Measurements from ENCODE around the gene CCNL2. TPM values are rescaled to one million over a fixed set of nuclear protein-coding genes. Genes with fewer than 3 reads are reported as not detected.

Gene CCNL2
- total RNA-seq, 1 experiment from 2014 or later: 79.0 TPM

DNA sequence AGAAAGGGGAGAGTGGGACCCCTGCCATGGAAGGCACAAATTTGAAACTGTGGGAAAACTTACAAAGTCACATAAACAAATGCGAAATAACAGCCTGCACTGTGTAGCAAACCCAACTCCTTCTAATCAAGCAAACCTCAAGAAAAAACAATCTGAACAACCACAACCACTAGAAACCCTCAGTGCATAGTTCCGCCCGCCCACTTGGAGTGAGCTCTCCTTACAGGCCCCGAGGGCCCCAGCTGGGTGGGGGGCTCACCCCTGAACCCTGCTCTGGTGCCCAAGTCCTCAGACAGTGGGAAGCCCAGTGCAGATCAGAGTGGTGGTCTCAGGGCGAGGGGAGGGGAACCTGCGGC is 39.8 kb downstream of the CCNL2 start:
- peak overlapping the region; percentile 90 for H3K27ac ChIP-seq
- H3K4me1 ChIP-seq (replicated peaks): peaks cover 53% of the 10 kb centered on the region
- H3K9me3 ChIP-seq (replicated peaks): no peaks in the 10 kb centered on the region
- no peaks in the 10 kb centered on the region for H3K27me3 ChIP-seq (replicated peaks)
- no peak overlapping the region for H3K4me3 ChIP-seq
- peak in 1 of 2 experiments; percentile 85 for DNase-seq (ENCODE audit: low read depth in 1 of 2, low spot score in 2 of 2)
- H3K36me3 ChIP-seq: peaks cover 11% of the 10 kb centered on the region

DNA sequence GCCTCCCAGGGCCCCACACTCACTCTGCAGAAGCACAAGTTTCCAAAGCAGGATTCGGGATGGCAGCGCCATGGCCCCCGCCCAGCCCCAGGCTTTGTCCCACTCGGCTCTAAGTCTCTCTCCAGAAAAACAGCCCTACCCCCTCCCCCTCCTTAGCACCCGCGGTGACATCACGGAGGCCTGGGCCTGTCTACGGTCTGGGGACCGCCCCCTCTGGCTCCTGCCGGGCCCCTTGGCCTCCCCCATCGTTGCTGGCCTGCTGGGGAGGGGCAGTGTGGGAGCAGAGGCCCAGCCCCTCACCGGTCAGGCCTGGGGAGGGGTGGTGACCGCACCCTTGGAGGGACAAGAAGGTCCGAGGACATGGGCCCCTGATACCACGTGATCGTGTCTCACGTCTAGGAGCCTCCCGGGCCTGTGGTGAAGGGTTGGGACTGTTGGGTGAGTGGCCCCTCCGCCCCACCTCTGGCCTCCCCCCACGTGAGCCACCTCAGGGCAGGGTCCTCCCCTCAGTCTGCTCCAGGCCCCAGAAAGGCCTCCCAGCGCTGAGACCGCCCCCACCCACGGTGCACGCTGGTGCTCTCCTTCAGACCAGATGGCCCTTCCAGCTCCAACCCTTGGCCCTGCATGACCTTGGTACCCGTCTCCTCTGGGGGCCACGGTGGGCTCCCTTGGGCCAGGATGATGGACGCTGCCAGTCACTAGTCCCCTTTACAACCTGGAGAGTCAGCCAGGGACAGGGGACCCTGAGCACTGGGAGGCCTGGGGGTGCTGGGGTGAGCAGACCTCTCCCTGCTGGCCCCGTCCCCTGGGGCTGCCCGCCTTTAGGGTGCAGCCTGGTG is 40.5 kb downstream of the CCNL2 start, which contains the start of gene MXRA8:
MXRA8 (minus strand) TSS at position 123 of the 839 bp plus-strand sequence; CDS start at position 72, 51 bp downstream.
- H3K27ac ChIP-seq: peak within 1 kb of the TSS; percentile 90
- no peaks in the 10 kb centered on the region for H3K27me3 ChIP-seq (replicated peaks)
- H3K4me1 ChIP-seq (replicated peaks): peaks cover 53% of the 10 kb centered on the region
- peak within 1 kb of the TSS; percentile 48 for H3K4me3 ChIP-seq
- DNase-seq (ENCODE audit: low read depth in 1 of 2, low spot score in 2 of 2): peak; percentile 93 to 94
- peaks cover 17% of the 10 kb centered on the region for H3K36me3 ChIP-seq
- H3K9me3 ChIP-seq (replicated peaks): no peaks in the 10 kb centered on the region

- Histone ChIP-seq H3K27me3 (replicated peaks) (no peaks in the 10 kb centered on the region), H3K9me3 (replicated peaks) (no peaks in the 10 kb centered on the region), H3K36me3 (peaks cover 24% of the 10 kb centered on the region), H3K4me3 (peak overlapping the region; percentile 48), H3K27ac (peak overlapping the region; percentile 90), H3K4me1 (replicated peaks) (peaks cover 53% of the 10 kb centered on the region)
- peak in 1 of 2 experiments; percentile 68 for DNase-seq (ENCODE audit: low read depth in 1 of 2, low spot score in 2 of 2)
Observed at GRCh38 chr1:1357871-1358432, 41.2 kb downstream of the CCNL2 start.

GRCh38 chr1:1356796-1357401 is 42.2 kb downstream of the CCNL2 start:
- H3K27ac ChIP-seq: peak overlapping the region; percentile 90
- DNase-seq (ENCODE audit: low read depth in 1 of 2, low spot score in 2 of 2): no peak
- H3K27me3 ChIP-seq (replicated peaks): no peaks in the 10 kb centered on the region
- peak overlapping the region; percentile 48 for H3K4me3 ChIP-seq
- H3K9me3 ChIP-seq (replicated peaks): no peaks in the 10 kb centered on the region
- H3K4me1 ChIP-seq (replicated peaks): peaks cover 48% of the 10 kb centered on the region
- H3K36me3 ChIP-seq: peaks cover 35% of the 10 kb centered on the region

GRCh38 chr1:1356166-1356795 is 42.9 kb downstream of the CCNL2 start:
- no peaks in the 10 kb centered on the region for H3K27me3 ChIP-seq (replicated peaks)
- peak overlapping the region; percentile 48 for H3K4me3 ChIP-seq
- DNase-seq (ENCODE audit: low read depth in 1 of 2, low spot score in 2 of 2): no peak
- peaks cover 40% of the 10 kb centered on the region for H3K36me3 ChIP-seq
- H3K4me1 ChIP-seq (replicated peaks): peaks cover 42% of the 10 kb centered on the region
- H3K27ac ChIP-seq: no peak overlapping the region
- no peaks in the 10 kb centered on the region for H3K9me3 ChIP-seq (replicated peaks)

- H3K27me3 ChIP-seq (replicated peaks): no peaks in the 10 kb centered on the region
- H3K9me3 ChIP-seq (replicated peaks): no peaks in the 10 kb centered on the region
- DNase-seq (ENCODE audit: low read depth in 1 of 2, low spot score in 2 of 2): no peak
- peaks cover 40% of the 10 kb centered on the region for H3K36me3 ChIP-seq
- H3K4me3 ChIP-seq: no peak overlapping the region
- H3K27ac ChIP-seq: no peak overlapping the region
- H3K4me1 ChIP-seq (replicated peaks): peaks cover 33% of the 10 kb centered on the region
Observed at GRCh38 chr1:1355416-1355815, 43.7 kb downstream of the CCNL2 start.

- DNase-seq (ENCODE audit: low read depth in 1 of 2, low spot score in 2 of 2): no peak
- Histone ChIP-seq H3K27ac (no peak overlapping the region), H3K9me3 (replicated peaks) (no peaks in the 10 kb centered on the region), H3K4me1 (replicated peaks) (peaks cover 26% of the 10 kb centered on the region), H3K36me3 (peaks cover 42% of the 10 kb centered on the region), H3K27me3 (replicated peaks) (no peaks in the 10 kb centered on the region), H3K4me3 (no peak overlapping the region)
Observed at GRCh38 chr1:1354271-1355247, 44.6 kb downstream of the CCNL2 start.

DNA sequence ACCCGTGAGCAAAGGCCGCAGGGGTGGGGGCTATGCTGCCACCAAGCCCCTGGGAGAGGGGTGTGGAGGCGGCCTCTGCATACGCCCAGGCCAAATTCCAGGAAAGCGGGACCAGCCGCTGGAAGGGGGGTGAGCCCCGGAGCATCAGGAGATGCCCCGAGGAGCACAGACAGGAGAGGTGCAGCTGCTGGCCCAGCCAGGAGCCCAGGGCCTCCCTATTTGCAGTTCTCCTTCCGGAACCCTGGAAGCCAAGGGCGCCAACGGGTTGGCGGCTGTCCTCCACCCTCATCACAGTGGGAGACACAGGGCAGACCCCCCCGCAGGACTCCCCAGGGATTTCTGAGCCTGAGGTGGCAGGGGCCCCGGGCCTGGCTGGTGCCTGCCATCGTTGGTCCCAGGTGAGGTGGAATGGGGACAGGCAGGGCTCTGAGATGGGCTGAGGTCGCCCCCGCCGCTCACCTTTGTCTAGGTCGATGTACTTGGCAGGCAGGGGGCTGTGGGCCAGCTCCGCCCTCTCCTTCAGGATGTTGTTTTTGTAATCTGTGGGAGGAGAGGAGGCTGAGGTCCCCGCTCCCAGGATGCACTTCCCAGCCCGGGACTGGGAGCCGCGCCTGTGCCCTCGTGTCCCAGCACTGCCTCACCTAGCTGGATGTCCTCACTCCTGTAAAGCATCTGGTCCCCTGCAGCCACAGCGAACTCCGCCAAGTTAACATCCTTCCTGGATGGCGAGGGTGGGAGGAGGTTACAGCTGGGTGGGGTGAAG is 45.6 kb downstream of the CCNL2 start:
- Histone ChIP-seq H3K4me3 (no peak overlapping the region), H3K27me3 (replicated peaks) (no peaks in the 10 kb centered on the region), H3K36me3 (peaks cover 46% of the 10 kb centered on the region)

GRCh38 chr1:1352786-1353388 is 46.2 kb downstream of the CCNL2 start:
- Histone ChIP-seq H3K27me3 (replicated peaks) (no peaks in the 10 kb centered on the region), H3K4me3 (no peak overlapping the region), H3K27ac (no peak overlapping the region), H3K36me3 (peaks cover 53% of the 10 kb centered on the region), H3K4me1 (replicated peaks) (peaks cover 20% of the 10 kb centered on the region), H3K9me3 (replicated peaks) (no peaks in the 10 kb centered on the region)
- DNase-seq (ENCODE audit: low read depth in 1 of 2, low spot score in 2 of 2): no peak

More for the DNA sequence above, 45.6 kb downstream of the CCNL2 start:
- H3K9me3 ChIP-seq (replicated peaks): no peaks in the 10 kb centered on the region
- H3K4me1 ChIP-seq (replicated peaks): peaks cover 20% of the 10 kb centered on the region
- no peak overlapping the region for H3K27ac ChIP-seq
- DNase-seq (ENCODE audit: low read depth in 1 of 2, low spot score in 2 of 2): no peak

- Histone ChIP-seq H3K36me3 (peaks cover 54% of the 10 kb centered on the region), H3K4me1 (replicated peaks) (peaks cover 25% of the 10 kb centered on the region), H3K27me3 (replicated peaks) (no peaks in the 10 kb centered on the region), H3K9me3 (replicated peaks) (no peaks in the 10 kb centered on the region), H3K27ac (no peak overlapping the region), H3K4me3 (no peak overlapping the region)
- DNase-seq (ENCODE audit: low read depth in 1 of 2, low spot score in 2 of 2): no peak
Observed at GRCh38 chr1:1351511-1352427, 47.4 kb downstream of the CCNL2 start.

DNA sequence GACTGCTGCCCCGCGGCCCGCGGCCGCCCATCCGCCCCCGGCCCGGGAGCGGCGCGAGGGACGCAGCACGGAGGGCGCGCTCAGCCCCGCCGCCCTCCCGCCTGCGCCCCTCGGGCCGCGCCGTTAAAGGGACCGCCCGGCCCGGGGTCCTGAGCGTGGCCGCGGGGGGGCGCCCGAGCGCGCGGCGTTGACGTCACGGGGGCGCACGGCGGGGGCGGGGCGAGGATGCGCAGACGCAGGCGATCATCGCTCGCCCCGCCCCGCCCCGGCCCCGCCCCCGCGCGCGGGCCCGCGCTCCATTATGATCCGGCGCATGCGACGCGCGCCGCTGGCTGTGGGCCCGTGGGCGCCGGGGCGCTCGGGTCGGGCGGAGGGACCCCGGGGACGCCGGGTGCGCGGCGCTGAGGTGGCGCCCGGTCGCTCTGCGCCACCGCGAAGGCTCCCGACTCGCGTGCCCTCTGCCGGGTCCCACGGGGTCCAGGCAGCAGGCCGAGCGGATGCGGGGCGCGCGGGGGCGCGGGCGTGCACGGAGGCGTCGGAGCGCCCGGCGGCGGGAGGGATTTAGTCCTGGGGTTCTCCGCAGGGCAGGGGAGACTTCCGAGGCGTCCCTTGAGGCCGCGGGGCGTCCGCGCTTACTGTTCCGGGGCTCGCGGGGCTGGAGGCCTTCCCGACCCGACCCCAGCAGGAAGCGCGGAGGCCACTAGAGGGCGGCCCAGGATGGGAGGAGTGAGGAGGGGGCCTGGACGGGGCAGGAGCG is 49.7 kb downstream of the CCNL2 start, which contains the start of gene DVL1:
DVL1 (minus strand) TSS at position 163 of the 757 bp plus-strand sequence. CDS start 353 bp downstream, outside the sequence.
- peak; percentile 73 to 74 for DNase-seq (ENCODE audit: low read depth in 1 of 2, low spot score in 2 of 2)
- no peaks in the 10 kb centered on the region for H3K27me3 ChIP-seq (replicated peaks)
- peaks cover 47% of the 10 kb centered on the region for H3K4me1 ChIP-seq (replicated peaks)
- H3K9me3 ChIP-seq (replicated peaks): no peaks in the 10 kb centered on the region
- H3K27ac ChIP-seq: peak within 1 kb of the TSS; percentile 89
- H3K4me3 ChIP-seq: peak within 1 kb of the TSS; percentile 100
- peaks cover 58% of the 10 kb centered on the region for H3K36me3 ChIP-seq
